K562 (cell line): ENCODE results near the gene KCNC3. TPM values are rescaled to one million over a fixed set of nuclear protein-coding genes. Genes with fewer than 3 reads are reported as not detected.

Experiments used
- BRF2 ChIP-seq: IDR thresholded peaks from 3 replicates; pipeline ENCODE4 v1.6.1; 2011; ENCODE audit warnings: borderline replicate concordance, mild to moderate bottlenecking; ENCODE audit not compliant: insufficient read length, insufficient read depth
- NBN ChIP-seq: fragments of 450-650 bp; IDR thresholded peaks from 2 replicates; pipeline ENCODE4 v1.6.1; 2016; ENCODE audit warnings: low read depth, mild to moderate bottlenecking
- SP2 ChIP-seq: IDR thresholded peaks from 2 replicates; pipeline ENCODE4 v1.6.1; 2011; ENCODE audit warnings: mild to moderate bottlenecking, low read depth, low read length, moderate library complexity; ENCODE audit not compliant: poor library complexity, severe bottlenecking; ENCODE audit errors: extremely low read depth
- THAP12 ChIP-seq: fragments of 250-450 bp; sonication (Bioruptor Pico); IDR thresholded peaks from 2 replicates; pipeline ENCODE4 v1.9.0; 2021; ENCODE audit warnings: mild to moderate bottlenecking, inconsistent platforms
- ZFP1 ChIP-seq: fragments of 450-650 bp; formaldehyde crosslinking; IDR thresholded peaks from 2 replicates; pipeline ENCODE4 v1.4.0; 2020; ENCODE audit warnings: mild to moderate bottlenecking, mixed read lengths
- ZKSCAN8 ChIP-seq: fragments of 200-800 bp; sonication (Bioruptor generic); IDR thresholded peaks from 2 replicates; pipeline ENCODE4 v1.6.1; 2016; ENCODE audit warnings: missing genetic modification characterization, missing compliant biosample characterization
- ZNF57 ChIP-seq: fragments of 450-650 bp; formaldehyde crosslinking; IDR thresholded peaks from 2 replicates; pipeline ENCODE4 v1.4.0; 2020; ENCODE audit warnings: mild to moderate bottlenecking, moderate library complexity
- ZNF644 ChIP-seq: fragments of 200-800 bp; sonication (Bioruptor generic); IDR thresholded peaks from 2 replicates; pipeline ENCODE4 v1.6.1; 2016; ENCODE audit warnings: low read depth, missing genetic modification characterization, missing compliant biosample characterization
- ZNF668 ChIP-seq: fragments of 250-450 bp; sonication (Bioruptor Pico); IDR thresholded peaks from 2 replicates; pipeline ENCODE4 v1.8.0; 2022; ENCODE audit warnings: mild to moderate bottlenecking, inconsistent platforms
- ZNF699 ChIP-seq: fragments of 250-450 bp; sonication (Bioruptor Pico); IDR thresholded peaks from 2 replicates; pipeline ENCODE4 v1.8.0; 2021; ENCODE audit warnings: mild to moderate bottlenecking, moderate library complexity; ENCODE audit not compliant: insufficient replicate concordance
- polyA plus RNA-seq, 8 experiments: library from polyadenylated mRNA; depleted of rRNA in 4 of 8; stranded (reverse) in 5 of 8; unstranded in 3 of 8; fragments of >200 nt; fragmentation: Nextera tagmentation in 2 of 8; fragmentation: Illumina TruSeq in 1 of 8; extraction: Ambion mirVana in 2 of 8; extraction: Trizol in 1 of 8; gene quantifications; 2 replicates each; pipeline versions ENCODE4 v1.2.1 to v1.2.3, GENCODE V29; 2011 to 2014; ENCODE audit warnings: inconsistent platforms in 1 of 8, missing spikeins in 1 of 8
- total RNA-seq, 7 experiments: library from RNA; depleted of rRNA in 6 of 7; stranded (reverse); fragments of >200 nt in 6 of 7; fragmentation: Illumina TruSeq in 2 of 7; extraction: Trizol in 2 of 7; gene quantifications; 2 replicates each; pipeline versions ENCODE4 v1.2.1 to v1.2.3, GENCODE V29; 2011 to 2021; ENCODE audit warnings: low replicate concordance in 1 of 7
- TF ChIP-seq, protein P1 (sequence below): fragments of 250-450 bp; sonication (Bioruptor Pico); IDR thresholded peaks from 2 replicates; pipeline ENCODE4 v1.5.0; 2021
- TF ChIP-seq, protein P2 (sequence below): sonication (generic); formaldehyde crosslinking; IDR thresholded peaks from 2 replicates; pipeline ENCODE4 v1.8.1; 2023; ENCODE audit warnings: mild to moderate bottlenecking, missing genetic modification reagents

Gene KCNC3
- total and polyA plus RNA-seq, 9 of the 15 experiments (the other 6 are each of a cell fraction or from before 2014, with no cell fraction given): 0.03 to 26.2 (median 2.0) TPM

- TF ChIP-seq BRF2: no peak
- no peak for TF ChIP-seq ZNF644 (tag)
- TF ChIP-seq, protein P1, sequence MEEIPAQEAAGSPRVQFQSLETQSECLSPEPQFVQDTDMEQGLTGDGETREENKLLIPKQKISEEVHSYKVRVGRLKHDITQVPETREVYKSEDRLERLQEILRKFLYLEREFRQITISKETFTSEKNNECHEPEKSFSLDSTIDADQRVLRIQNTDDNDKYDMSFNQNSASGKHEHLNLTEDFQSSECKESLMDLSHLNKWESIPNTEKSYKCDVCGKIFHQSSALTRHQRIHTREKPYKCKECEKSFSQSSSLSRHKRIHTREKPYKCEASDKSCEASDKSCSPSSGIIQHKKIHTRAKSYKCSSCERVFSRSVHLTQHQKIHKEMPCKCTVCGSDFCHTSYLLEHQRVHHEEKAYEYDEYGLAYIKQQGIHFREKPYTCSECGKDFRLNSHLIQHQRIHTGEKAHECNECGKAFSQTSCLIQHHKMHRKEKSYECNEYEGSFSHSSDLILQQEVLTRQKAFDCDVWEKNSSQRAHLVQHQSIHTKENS: no peak
- no peak for TF ChIP-seq ZFP1 (CRISPR knock-in tag)
- TF ChIP-seq, protein P2, sequence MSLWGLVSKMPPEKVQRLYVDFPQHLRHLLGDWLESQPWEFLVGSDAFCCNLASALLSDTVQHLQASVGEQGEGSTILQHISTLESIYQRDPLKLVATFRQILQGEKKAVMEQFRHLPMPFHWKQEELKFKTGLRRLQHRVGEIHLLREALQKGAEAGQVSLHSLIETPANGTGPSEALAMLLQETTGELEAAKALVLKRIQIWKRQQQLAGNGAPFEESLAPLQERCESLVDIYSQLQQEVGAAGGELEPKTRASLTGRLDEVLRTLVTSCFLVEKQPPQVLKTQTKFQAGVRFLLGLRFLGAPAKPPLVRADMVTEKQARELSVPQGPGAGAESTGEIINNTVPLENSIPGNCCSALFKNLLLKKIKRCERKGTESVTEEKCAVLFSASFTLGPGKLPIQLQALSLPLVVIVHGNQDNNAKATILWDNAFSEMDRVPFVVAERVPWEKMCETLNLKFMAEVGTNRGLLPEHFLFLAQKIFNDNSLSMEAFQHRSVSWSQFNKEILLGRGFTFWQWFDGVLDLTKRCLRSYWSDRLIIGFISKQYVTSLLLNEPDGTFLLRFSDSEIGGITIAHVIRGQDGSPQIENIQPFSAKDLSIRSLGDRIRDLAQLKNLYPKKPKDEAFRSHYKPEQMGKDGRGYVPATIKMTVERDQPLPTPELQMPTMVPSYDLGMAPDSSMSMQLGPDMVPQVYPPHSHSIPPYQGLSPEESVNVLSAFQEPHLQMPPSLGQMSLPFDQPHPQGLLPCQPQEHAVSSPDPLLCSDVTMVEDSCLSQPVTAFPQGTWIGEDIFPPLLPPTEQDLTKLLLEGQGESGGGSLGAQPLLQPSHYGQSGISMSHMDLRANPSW (CRISPR knock-in tag): no peak
- no peak for TF ChIP-seq SP2
- 0 out of 2 replicates have a peak, but pooled peaks have one; percentile 30 for TF ChIP-seq ZNF668 (CRISPR knock-in tag)
- no peak for TF ChIP-seq ZNF699
- TF ChIP-seq THAP12 (CRISPR knock-in tag): peak; percentile 4; the same call in 1 of the 2 replicates
- TF ChIP-seq ZKSCAN8 (CRISPR knock-in tag): no peak
- TF ChIP-seq ZNF57 (CRISPR knock-in tag): no peak
- TF ChIP-seq NBN: peak; percentile 50; the same call in 1 of the 2 replicates
These were observed at the start of gene KCNC3 (continued) for GRCh38 chr19:50329146-50329925.
